GM18951 (cell line): ENCODE results near the gene WIPI1.

Experiments used
- POLR2A ChIP-seq: IDR thresholded peaks from 4 replicates; pipeline ENCODE4 v1.6.1; 2011; ENCODE audit warnings: mild to moderate bottlenecking; ENCODE audit not compliant: insufficient read length, insufficient read depth; ENCODE audit errors: extremely low read depth
- in situ Hi-C: fragments of 300-500 bp; cut with MboI; formaldehyde crosslinking; loops from one replicate; pipeline ENCODE4 v1.12.0; 2022; ENCODE audit warnings: low sequenced_read_pairs, mixed read lengths, inconsistent platforms; ENCODE audit not compliant: unreplicated experiment

Gene WIPI1

DNA sequence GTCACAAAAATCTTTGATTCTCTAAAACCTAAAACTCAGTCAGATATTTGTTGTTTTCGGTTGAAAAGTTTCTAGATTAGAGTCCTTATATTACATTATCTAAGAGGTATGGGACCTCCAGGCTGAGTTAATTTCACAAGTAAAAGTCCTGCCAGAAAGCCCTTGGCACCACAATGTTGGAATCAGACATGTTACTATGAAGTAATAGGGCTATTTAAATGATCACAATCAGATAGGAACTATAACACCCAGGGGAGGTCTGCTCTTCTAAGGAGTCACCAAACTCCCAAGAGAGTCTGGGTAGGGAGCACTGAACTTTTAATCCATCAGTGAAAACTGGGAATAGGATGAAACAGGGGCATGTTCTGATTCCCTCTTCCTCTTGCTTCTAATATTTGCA lies 54.2 kb downstream of the WIPI1 start:
- in situ Hi-C loops = no loop called here
- TF ChIP-seq POLR2A = no peak

DNA sequence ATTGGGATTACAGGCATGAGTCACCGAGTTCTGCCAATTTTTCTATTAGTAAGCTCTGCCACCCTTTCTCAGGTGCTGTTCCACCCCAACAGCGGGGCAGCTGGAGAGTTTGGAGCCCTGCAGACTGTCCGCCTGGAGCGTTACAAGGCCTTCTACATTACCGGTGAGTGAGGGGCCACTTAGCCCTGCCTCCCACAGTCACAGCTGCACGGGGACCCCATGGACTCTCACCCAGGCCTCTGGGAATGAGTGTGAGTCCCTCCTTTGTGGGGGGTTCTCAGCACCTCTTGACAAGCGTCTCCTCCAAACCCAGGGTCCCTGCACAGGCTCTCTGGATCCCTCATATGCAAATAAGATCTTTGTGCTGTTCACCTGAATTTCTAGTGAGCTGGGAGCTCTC lies 56.0 kb downstream of the WIPI1 start:
- TF ChIP-seq POLR2A = no peak
- in situ Hi-C loops = no loop called here

DNA sequence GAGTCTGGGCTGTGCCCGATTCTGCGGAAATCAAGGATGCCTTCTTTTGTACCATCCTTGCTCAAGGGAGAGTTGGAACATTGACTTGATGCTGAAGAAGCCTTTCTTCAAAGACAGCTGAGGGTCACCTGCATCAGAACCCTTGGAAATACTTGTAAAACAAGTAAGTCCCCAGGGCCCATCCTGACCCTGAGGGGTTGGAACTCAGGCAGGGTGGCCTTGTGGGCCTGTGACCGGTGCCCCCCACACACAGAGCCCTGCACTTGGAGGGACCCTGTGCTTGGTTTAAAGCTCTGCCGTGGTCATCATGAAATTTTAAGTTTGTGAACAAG lies 56.9 kb downstream of the WIPI1 start:
- in situ Hi-C loops = no loop called here

DNA sequence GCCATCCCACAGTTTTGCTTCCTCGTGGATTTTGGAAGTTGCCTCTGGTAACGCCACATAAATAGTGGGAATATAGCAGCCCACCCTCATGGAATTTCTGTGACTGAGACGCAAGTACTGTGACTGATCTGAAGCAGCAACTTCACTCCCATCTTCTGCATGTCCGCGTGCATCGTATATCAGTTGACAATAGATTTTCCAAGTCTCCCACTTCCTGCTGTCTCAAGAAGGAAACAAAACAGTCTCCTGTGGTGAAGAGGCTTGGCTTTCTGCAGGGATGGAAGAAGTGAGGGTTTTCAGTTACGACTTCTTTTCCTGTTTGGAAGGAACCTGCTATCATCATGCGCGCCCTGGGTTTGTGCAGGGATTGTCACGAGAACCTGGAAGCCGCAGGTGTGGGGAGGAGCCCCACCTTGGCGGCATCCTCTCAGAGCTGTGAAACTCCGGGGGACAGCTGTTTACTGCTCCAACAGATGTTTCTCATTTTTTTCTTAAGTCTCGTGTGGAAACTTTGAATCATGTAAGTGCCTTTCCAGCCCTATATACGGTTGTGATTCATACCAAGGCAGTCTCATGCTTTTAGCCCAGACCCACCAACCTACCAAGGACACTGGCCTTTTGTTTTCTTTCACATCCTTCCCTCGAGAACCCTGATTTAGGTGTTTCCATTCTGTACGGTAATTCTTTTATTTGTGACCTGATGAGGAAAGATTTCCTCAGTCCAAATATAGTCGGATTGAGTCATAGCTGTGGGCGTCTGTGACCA lies 57.5 kb downstream of the WIPI1 start:
- no peak for TF ChIP-seq POLR2A
- in situ Hi-C loops = no loop called here

More for the DNA sequence above, 56.9 kb downstream of the WIPI1 start:
- no peak for TF ChIP-seq POLR2A

DNA sequence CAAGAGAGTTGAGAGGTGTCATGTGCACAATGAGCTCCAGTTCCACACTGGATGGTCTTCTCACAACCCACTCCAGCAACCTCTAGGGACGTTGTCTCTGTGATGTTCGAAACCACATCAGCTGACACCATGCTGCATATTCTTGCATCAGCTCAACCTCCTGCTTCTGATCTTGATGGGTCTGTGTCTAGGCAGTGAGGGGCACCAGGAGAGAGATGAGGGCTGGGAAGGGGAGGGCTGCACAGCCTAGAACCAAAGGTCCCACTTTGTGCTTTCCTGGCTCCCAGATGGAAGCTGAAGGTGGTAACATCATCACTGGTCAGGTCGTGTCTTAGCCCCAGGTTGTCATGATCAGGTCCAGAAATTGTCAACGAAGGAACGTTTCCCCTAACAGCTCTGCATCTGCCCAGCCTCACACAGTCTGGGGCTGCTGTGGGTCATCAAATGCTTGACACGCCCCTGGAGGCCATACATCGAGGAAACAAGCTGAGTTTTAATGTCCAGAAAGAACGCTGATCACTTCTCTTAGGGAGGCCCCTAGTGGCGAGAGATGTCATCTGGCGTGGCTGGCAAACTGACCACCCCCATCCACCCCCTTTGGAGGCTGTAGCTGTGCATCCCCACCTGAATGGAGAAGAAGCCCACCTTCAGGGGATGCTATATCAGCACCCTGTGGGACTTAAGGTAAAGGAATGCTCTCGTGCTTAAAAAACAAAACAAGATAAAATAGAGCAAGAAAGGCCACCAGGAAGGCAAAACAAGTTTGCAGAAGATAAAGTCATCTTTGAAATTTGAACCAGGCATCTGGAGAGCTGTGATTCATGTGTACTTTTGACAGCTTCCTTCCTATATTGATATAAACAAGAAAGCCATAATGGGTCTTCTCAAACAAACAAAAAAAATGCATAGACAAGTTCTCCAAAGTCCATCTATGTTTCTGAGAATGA lies 58.3 kb downstream of the WIPI1 start:
- TF ChIP-seq POLR2A = no peak
- in situ Hi-C loops = no loop called here

DNA sequence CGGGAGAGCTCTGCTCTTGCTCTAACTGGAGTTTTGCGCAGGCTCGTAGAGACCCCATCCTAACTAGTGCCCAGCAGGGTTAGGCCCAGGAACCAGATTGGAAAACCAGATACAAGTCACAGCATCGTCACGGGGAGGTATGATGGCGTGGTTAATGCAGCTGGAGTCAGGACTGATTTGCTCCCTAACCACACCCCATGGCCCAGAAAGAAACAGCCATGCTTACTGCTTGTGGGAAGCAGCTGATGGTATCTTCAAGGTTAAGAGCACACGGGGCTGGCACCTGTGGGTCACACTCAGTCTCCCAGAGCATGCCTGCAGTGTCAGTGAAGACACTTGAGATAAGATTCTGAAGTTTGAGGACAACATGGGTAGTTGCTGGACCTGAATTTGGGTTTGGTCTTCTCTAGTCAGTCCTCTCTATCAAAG lies 60.2 kb downstream of the WIPI1 start:
- no peak for TF ChIP-seq POLR2A
- in situ Hi-C loops = no loop called here

DNA sequence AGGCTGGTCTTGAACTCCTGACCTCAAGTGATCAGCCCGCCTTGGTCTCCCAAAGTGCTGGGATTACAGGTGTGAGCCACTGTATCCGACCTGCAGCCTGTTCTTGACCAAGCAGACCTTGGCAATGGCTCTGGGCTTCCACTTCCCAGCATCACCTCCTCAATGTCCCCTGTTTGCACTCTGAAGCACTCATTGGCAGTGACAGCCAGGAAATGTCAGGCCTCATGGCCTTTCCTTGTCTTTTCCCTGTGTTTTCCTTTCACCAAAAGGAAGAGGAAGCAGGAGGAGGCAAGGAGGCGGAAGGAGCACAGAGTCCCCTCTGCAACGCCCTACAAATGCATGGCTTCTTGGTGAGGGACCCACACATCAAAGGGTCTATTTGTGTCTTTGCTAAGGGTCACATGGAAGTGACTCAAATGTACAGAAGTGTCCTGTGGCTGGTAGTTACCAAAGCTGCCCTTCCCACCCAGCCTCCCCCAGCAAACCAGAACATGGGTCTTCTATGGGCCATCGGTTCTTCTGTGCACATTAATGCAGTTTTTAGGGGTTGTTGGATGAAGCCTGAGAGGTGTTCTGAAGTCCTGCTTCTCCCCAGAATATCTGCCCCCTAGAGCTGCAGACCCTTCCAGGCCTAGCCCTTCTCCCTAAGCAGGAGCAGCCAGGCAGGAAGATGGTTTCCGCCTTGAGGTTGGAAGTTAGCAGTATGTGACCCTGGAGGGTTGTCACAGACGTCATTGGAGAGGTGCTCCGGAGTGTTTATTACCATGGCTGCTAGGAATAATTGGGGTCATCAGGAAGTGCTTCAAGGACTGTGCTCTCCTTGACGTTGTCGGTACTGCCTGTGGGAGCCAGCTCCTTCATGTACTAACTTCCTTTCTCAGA lies 60.8 kb downstream of the WIPI1 start:
- in situ Hi-C loops = no loop called here

DNA sequence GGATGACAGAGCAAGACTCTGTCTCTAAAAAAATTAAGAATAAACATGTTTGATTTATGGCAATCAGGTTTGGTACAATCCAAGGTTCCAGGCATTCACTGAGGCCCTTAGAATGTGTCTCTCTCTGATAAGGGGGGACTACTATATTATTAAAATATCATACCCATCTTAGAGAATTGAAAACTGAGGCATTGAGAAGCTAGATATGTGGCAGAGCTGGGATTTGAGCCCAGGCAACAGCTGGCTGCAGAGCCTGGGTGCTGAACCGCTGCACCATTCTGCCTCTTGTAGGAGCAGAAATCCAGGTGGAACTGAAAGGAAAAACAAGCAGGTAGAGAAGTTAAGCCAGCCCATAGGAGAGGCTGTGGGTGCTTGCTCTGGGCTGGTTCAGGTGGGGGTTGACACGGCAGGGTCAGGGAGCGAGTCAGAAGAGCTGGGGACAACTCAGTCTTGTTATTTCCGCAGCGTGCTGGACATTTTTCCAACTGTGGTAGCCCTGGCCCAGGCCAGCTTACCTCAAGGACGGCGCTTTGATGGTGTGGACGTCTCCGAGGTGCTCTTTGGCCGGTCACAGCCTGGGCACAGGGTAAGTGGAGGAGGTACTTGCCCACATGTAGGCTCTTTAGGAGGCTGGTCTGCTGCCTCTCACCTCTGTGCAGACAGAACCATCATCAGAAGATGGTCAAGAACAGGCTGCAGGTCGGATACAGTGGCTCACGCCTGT lies 62.5 kb downstream of the WIPI1 start:
- no peak for TF ChIP-seq POLR2A
- in situ Hi-C loops = no loop called here

More for the DNA sequence above, 60.8 kb downstream of the WIPI1 start:
- TF ChIP-seq POLR2A = no peak

DNA sequence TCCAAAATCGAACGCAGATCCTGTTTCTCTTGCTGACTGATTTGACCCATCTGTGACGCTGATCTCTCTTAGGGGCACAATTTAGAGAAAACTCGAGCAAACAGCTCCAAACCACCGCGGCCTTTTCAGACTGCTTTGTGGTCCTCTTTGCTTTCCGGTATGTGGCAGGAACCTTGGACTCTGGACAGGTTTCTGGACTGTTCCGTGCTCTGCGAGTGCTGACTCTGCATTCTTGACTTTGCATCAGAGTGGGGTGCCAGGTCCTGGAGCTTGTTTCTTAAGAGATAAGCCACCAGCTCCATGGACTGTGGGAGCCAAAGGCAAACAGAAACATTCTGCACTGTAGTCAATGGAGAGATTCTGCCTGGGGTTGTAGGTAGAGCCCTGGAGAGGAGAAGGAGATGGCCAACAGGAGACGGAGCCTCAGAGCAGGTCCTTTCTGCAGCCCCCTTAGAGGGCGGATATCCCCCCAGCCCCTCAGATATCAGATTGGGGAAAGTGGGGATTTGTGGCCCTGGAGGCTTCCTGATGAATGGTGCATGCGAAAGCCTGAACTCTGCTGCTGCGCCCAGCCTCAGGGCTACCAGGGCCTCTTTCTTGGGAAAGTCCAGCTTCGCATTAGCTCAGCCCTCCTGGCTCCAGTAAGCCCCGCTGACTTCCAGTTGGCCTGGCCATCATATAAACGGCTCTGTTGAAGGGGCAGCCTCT lies 65.6 kb downstream of the WIPI1 start:
- in situ Hi-C loops = no loop called here
- no peak for TF ChIP-seq POLR2A

DNA sequence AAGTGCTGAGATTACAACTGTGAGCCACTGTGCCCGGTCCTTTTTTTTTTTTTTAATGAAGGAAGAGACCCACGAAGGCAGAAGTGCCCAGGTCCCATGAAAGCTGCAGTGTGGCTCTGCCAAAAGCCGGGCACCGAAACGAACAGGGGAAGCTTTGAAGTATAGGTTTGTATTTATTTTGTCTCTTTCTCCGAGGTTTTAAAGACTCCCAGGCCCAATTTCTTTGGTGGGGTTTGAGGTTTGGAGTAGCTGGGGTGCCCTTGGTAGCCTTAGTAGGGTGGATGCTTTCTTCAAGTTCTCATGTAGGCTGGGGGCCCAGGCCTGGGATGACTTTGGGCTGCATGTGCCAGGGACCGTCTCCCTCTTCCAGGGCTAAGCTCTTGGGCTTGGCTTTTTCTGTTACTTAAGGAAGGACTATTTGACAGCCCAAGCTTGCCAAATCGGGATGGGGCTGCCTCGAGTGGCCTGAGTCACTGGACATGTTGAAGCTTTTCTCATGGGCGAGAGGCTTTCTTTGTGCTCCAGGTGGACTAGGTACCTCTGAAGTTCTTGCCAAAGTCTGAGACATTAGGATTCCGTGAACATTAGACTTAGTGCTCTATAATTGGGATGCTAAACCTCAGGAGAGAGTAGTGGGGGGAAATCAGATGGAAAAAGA lies 66.3 kb downstream of the WIPI1 start:
- no peak for TF ChIP-seq POLR2A
- in situ Hi-C loops = no loop called here

DNA sequence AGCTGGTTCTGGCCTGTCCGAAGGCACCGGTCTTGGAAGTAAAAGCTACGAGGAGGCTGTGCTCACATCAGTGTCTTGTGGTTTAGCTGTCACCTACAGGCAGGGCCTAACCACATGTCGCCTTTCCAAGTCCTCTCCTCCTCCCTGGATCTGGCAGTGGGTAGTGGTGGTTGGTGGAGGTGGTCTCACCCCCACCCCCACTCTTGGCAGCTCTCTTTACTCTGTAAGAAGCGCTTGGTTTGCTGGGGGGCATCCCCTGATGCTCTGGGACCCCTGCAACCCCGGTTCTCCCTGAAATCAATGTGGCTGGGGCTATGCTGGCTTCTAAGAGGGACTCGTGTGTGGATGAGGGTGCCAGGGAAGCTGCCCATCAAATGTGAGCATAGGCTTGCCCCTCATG lies 68.3 kb downstream of the WIPI1 start:
- in situ Hi-C loops = no loop called here
- no peak for TF ChIP-seq POLR2A
